ENCODE results near the gene CNPY2.

DNA sequence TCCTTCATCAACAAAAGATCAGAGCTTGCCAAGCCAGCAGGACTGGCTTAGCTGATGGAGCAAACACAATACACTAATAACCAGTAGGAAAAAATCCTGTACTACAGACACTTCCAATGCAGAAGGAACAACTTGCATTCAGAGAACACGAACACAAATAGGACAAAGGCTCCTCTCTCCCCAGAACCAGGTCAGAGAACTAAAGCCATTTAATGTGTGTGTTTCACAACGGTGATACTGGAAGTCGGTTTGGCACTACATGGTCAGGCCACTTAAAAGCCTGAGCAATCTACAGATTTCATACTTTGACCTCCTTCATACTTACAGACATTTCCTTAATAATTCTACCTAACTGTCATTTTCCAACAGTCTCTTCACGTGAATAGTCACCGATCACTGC lies 22.0 kb downstream of the CNPY2 start:
- TF ChIP-seq, protein P1, sequence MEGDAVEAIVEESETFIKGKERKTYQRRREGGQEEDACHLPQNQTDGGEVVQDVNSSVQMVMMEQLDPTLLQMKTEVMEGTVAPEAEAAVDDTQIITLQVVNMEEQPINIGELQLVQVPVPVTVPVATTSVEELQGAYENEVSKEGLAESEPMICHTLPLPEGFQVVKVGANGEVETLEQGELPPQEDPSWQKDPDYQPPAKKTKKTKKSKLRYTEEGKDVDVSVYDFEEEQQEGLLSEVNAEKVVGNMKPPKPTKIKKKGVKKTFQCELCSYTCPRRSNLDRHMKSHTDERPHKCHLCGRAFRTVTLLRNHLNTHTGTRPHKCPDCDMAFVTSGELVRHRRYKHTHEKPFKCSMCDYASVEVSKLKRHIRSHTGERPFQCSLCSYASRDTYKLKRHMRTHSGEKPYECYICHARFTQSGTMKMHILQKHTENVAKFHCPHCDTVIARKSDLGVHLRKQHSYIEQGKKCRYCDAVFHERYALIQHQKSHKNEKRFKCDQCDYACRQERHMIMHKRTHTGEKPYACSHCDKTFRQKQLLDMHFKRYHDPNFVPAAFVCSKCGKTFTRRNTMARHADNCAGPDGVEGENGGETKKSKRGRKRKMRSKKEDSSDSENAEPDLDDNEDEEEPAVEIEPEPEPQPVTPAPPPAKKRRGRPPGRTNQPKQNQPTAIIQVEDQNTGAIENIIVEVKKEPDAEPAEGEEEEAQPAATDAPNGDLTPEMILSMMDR (IDR thresholded peaks at IDR 0.05; ENCODE audit: low read depth, low read length) = no peak
- TF ChIP-seq EZH2phosphoT487 (IDR thresholded peaks at IDR 0.05; ENCODE audit: low read depth) = no peak
